DND-41 (cell line): ENCODE data around the gene SEC16A.
A peak's percentile ranks its signal among the peaks of the same experiment; 100 is the strongest.

Source experiments
- ATAC-seq: fragments of 200-7000 bp; cut with Tn5 transposase; 3 replicates; pipeline ENCODE4 v1.9.1; 2021; ENCODE audit warnings: low read depth; ENCODE audit not compliant: insufficient read depth
- DNase-seq: peaks from one replicate; pipeline ENCODE4 v3.0.0-alpha.2; 2020
- H2AFZ ChIP-seq: 2 replicates; pipeline ENCODE4 v1.6.0; 2012; ENCODE audit warnings: low read depth, low read length
- H3K27ac ChIP-seq: 2 replicates; pipeline ENCODE4 v1.5.1; 2012; ENCODE audit warnings: low read length, inconsistent platforms
- H3K27me3 ChIP-seq: fragments of 200-600 bp; sonication (generic); 2 replicates; pipeline ENCODE4 v1.6.0; 2012; ENCODE audit warnings: low read length, mild to moderate bottlenecking, inconsistent platforms; ENCODE audit not compliant: insufficient read depth, poor library complexity
- H3K36me3 ChIP-seq: 2 replicates; pipeline ENCODE4 v1.5.1; 2012; ENCODE audit warnings: low read length, inconsistent platforms; ENCODE audit not compliant: insufficient read depth
- H3K4me1 ChIP-seq: 2 replicates; pipeline ENCODE4 v1.5.1; 2012; ENCODE audit warnings: mild to moderate bottlenecking, low read length; ENCODE audit not compliant: insufficient read depth
- H3K4me2 ChIP-seq: 2 replicates; pipeline ENCODE4 v1.6.0; 2012; ENCODE audit warnings: mild to moderate bottlenecking, moderate library complexity, low read length, inconsistent platforms; ENCODE audit not compliant: insufficient read depth
- H3K4me3 ChIP-seq, 2 experiments: fragments of 200-600 bp in 1 of 2; shearing (Covaris generic) in 1 of 2; 2 replicates each; pipeline ENCODE4 v1.5.1; 2012 to 2016; ENCODE audit warnings: inconsistent platforms in 2 of 2, low read length in 2 of 2, mild to moderate bottlenecking in 2 of 2, low read depth in 1 of 2, moderate library complexity in 1 of 2
- H3K79me2 ChIP-seq: 2 replicates; pipeline ENCODE4 v1.6.0; 2012; ENCODE audit warnings: low read length, inconsistent platforms; ENCODE audit not compliant: insufficient read depth
- H3K9ac ChIP-seq: 2 replicates; pipeline ENCODE4 v1.6.0; 2012; ENCODE audit warnings: low read depth, mild to moderate bottlenecking, inconsistent platforms, low read length, moderate library complexity
- H3K9me3 ChIP-seq: 2 replicates; pipeline ENCODE4 v1.5.1; 2012; ENCODE audit warnings: low read length, moderate library complexity, mild to moderate bottlenecking, inconsistent platforms; ENCODE audit not compliant: insufficient read depth, severe bottlenecking
- H4K20me1 ChIP-seq: 2 replicates; pipeline ENCODE4 v1.6.0; 2012; ENCODE audit warnings: low read length; ENCODE audit not compliant: insufficient read depth
- EZH2 ChIP-seq: IDR thresholded peaks from 3 replicates; pipeline ENCODE4 v1.6.1; 2012; ENCODE audit warnings: borderline replicate concordance, low read depth, mild to moderate bottlenecking, moderate library complexity, low read length, inconsistent platforms; ENCODE audit not compliant: severe bottlenecking
- TF ChIP-seq, protein P1 (sequence below): IDR thresholded peaks from 2 replicates; pipeline ENCODE4 v1.5.1; 2012; ENCODE audit warnings: borderline replicate concordance, low read length, moderate library complexity, mild to moderate bottlenecking; ENCODE audit not compliant: poor library complexity, severe bottlenecking; ENCODE audit errors: extremely low read depth

Gene SEC16A

GRCh38 chr9:136494012-136494411 lies 11.2 kb upstream of the SEC16A start:
- no peaks in the 10 kb centered on the region for H3K9me3 ChIP-seq
- no peak overlapping the region for H2AFZ ChIP-seq
- no peak overlapping the region for H3K4me3 ChIP-seq
- no peak overlapping the region for H3K27ac ChIP-seq
- H3K4me2 ChIP-seq, result no peak overlapping the region
- no peak overlapping the region for H3K9ac ChIP-seq
- no peaks in the 10 kb centered on the region for H3K27me3 ChIP-seq
- DNase-seq, result no peak
- H4K20me1 ChIP-seq, result peaks cover 45% of the 10 kb centered on the region
- ATAC-seq, result peak; percentile 20
- H3K4me1 ChIP-seq, result no peaks in the 10 kb centered on the region
- H3K36me3 ChIP-seq, result peaks cover 45% of the 10 kb centered on the region
- peaks cover 5% of the 10 kb centered on the region; the same call in 1 of the 2 replicates for H3K79me2 ChIP-seq
- TF ChIP-seq, protein P1, sequence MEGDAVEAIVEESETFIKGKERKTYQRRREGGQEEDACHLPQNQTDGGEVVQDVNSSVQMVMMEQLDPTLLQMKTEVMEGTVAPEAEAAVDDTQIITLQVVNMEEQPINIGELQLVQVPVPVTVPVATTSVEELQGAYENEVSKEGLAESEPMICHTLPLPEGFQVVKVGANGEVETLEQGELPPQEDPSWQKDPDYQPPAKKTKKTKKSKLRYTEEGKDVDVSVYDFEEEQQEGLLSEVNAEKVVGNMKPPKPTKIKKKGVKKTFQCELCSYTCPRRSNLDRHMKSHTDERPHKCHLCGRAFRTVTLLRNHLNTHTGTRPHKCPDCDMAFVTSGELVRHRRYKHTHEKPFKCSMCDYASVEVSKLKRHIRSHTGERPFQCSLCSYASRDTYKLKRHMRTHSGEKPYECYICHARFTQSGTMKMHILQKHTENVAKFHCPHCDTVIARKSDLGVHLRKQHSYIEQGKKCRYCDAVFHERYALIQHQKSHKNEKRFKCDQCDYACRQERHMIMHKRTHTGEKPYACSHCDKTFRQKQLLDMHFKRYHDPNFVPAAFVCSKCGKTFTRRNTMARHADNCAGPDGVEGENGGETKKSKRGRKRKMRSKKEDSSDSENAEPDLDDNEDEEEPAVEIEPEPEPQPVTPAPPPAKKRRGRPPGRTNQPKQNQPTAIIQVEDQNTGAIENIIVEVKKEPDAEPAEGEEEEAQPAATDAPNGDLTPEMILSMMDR, result no peak
- no peak for TF ChIP-seq EZH2

DNA sequence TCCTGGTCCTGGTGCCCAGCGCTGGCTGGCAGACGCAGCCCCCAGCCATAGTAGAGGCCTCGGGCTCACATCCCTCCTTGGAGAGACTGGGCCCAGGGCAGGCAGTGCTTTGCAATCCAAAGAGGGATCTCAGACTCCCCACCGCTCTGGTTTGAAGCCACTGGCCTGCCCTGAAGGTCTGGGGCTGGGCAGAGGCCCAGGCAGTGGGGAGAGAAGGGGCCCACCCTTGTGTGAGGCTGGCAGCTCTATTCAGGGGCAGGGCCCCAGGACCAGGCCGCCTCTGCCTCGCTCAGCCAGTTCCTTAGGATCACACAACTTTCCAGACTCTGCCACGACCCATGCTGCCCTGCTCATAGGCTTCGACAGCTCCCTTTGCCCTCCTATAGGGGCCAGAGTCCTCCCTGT lies 10.7 kb upstream of the SEC16A start:
- TF ChIP-seq EZH2, result no peak
- TF ChIP-seq, protein P1, result no peak
- no peak overlapping the region for H2AFZ ChIP-seq
- no peaks in the 10 kb centered on the region for H3K4me1 ChIP-seq
- ATAC-seq (peak; percentile 42), DNase-seq (no peak)
- no peak overlapping the region for H3K4me2 ChIP-seq
- no peak overlapping the region for H3K4me3 ChIP-seq
- H3K79me2 ChIP-seq, result peaks cover 3% of the 10 kb centered on the region; the same call in 1 of the 2 replicates
- peaks cover 40% of the 10 kb centered on the region for H4K20me1 ChIP-seq
- no peaks in the 10 kb centered on the region for H3K27me3 ChIP-seq
- peaks cover 41% of the 10 kb centered on the region for H3K36me3 ChIP-seq
- no peak overlapping the region for H3K27ac ChIP-seq
- no peaks in the 10 kb centered on the region for H3K9me3 ChIP-seq
- H3K9ac ChIP-seq, result no peak overlapping the region

GRCh38 chr9:136492978-136493522 lies 10.2 kb upstream of the SEC16A start:
- TF ChIP-seq EZH2, result no peak
- TF ChIP-seq, protein P1, result no peak
- Histone ChIP-seq H3K4me2 (no peak overlapping the region), H3K9me3 (no peaks in the 10 kb centered on the region), H3K79me2 (no peaks in the 10 kb centered on the region), H3K9ac (no peak overlapping the region), H2AFZ (no peak overlapping the region), H3K4me3 (no peak overlapping the region), H3K4me1 (no peaks in the 10 kb centered on the region), H3K27ac (no peak overlapping the region), H4K20me1 (peaks cover 36% of the 10 kb centered on the region), H3K27me3 (no peaks in the 10 kb centered on the region), H3K36me3 (peaks cover 35% of the 10 kb centered on the region)
- peak; percentile 10; the same call in 1 of the 3 replicates for ATAC-seq
- no peak for DNase-seq

- Histone ChIP-seq H3K4me3 (no peak overlapping the region), H2AFZ (no peak overlapping the region), H3K9me3 (no peaks in the 10 kb centered on the region), H4K20me1 (peaks cover 19% of the 10 kb centered on the region), H3K27ac (no peak overlapping the region), H3K4me1 (peaks cover 8% of the 10 kb centered on the region), H3K79me2 (no peaks in the 10 kb centered on the region), H3K4me2 (no peak overlapping the region), H3K9ac (no peak overlapping the region), H3K27me3 (no peaks in the 10 kb centered on the region), H3K36me3 (peaks cover 4% of the 10 kb centered on the region; the same call in 1 of the 2 replicates)
- DNase-seq, result no peak
- no peak for ATAC-seq
- TF ChIP-seq EZH2, result no peak
- TF ChIP-seq, protein P1, result no peak
These were observed 6.9 kb upstream of the SEC16A start for GRCh38 chr9:136489731-136490130.
